Head of caudate nucleus (tissue), 42 donors: ENCODE data around the gene LRP10.
"Not testable (repeated sequence)": the region's sequence is repeated elsewhere in the genome, so short reads cannot be mapped to it uniquely, and the experiment has no call there.

Source experiments
- DNase-seq, 42 donors: peaks; one replicate each; pipeline versions ENCODE4 v3.0.0 to v3.0.0-alpha.2; 2020 to 2021; ENCODE audit warnings: mixed read lengths in 7 of 42
- intact Hi-C: fragments of 100-400 bp; cut with DNase I; formaldehyde crosslinking; loops from one replicate; pipeline ENCODE4 v1.15.0; 2022

LRP10 gene

DNA sequence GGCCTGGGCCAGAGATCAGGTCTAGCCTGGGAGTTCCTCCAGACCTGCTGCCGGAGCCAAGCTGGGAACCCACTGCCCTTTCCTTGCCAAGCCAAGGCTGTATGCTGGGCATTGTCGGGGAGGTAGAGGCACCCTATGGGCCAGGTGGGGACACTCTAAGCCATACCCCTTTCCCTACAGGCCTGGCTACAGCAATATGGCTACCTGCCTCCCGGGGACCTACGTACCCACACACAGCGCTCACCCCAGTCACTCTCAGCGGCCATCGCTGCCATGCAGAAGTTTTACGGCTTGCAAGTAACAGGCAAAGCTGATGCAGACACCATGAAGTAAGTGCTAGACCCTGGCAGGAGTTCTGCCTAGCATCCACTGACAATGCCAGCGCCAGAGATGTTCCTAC is 30.2 kb upstream of the LRP10 start:
- no peak for DNase-seq
- intact Hi-C loops = no loop called here

DNA sequence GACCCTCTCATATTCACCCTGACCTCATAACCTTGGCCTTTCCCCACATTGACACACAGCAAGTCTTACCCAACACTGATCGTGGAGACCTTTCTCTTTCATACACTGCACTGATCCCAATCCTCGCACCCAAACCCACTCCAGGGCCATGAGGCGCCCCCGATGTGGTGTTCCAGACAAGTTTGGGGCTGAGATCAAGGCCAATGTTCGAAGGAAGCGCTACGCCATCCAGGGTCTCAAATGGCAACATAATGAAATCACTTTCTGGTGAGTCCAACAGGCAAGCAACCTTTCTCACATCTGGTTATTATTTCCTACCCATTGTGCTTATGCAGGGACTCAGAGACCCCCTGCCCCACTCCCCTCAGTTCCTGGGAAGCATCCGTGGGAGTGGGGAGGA is 29.8 kb upstream of the LRP10 start:
- intact Hi-C loops = no loop called here
- no peak for DNase-seq

DNA sequence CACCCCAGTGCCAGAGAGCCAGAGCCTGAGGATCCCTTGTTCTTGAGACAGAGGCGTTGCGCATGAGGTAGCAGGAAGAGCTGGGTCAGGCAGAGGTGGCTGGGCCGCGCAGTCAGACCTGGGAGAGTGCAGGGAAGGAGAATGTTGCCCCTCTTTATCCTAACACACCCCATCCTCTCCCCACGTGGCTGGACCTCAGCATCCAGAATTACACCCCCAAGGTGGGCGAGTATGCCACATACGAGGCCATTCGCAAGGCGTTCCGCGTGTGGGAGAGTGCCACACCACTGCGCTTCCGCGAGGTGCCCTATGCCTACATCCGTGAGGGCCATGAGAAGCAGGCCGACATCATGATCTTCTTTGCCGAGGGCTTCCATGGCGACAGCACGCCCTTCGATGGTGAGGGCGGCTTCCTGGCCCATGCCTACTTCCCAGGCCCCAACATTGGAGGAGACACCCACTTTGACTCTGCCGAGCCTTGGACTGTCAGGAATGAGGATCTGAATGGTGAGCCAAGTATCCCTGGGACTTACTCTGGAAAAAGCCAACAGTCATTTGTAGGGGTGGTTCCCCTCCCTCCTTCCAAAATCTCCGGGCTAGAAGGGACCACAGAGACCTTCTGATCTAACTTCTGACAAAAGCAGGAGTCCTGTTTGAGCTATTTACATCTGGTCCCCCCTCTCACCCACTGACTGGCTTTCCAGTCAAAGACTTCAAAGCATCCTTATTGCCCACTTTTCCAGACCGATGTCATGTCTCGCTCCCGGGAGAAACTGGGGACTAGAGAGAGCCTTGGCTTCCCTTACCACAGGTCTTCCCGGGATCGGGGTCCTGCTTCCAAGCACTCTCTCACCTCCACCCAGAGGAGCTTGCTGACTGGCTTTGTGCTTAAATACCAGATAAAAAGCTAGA is 29.1 kb upstream of the LRP10 start:
- no peak for DNase-seq
- intact Hi-C loops = no loop called here

GRCh38 chr14:22843123-22843925 is 28.2 kb upstream of the LRP10 start:
- DNase-seq = no peak
- intact Hi-C loops = no loop called here

DNA sequence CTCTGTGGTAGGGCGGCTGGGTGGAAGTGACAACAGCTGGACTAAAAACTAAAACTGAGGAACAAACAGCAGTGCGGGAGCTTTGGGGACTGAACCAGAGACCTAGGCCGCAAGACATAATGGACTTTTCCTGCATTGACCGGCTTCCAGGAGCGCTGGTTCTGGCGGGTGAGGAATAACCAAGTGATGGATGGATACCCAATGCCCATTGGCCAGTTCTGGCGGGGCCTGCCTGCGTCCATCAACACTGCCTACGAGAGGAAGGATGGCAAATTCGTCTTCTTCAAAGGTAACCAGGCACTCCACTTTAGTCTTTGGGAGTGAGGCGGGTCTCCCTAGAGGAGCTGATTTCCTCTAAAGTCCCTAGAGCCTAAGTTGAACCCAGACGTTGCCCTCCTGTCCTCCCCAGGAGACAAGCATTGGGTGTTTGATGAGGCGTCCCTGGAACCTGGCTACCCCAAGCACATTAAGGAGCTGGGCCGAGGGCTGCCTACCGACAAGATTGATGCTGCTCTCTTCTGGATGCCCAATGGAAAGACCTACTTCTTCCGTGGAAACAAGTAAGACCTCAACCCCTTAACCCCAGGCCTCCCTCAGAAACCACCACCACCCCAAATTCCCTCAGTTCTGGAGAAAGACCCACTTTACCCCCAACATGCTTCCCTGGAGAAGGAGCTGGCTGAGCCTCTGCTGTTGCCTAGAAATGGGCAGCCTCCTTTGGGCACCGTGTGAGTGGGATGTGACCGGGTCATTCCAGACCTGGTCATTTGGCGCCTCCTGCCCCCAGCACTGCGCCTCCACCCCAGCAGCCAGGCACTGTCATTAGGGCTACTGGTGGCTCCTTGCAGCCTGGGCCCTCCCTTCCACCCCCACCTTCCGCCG is 27.1 kb upstream of the LRP10 start:
- no peak for DNase-seq
- intact Hi-C loops = no loop called here

GRCh38 chr14:22845103-22845394 is 26.5 kb upstream of the LRP10 start:
- intact Hi-C loops = no loop called here
- DNase-seq = no peak

DNA sequence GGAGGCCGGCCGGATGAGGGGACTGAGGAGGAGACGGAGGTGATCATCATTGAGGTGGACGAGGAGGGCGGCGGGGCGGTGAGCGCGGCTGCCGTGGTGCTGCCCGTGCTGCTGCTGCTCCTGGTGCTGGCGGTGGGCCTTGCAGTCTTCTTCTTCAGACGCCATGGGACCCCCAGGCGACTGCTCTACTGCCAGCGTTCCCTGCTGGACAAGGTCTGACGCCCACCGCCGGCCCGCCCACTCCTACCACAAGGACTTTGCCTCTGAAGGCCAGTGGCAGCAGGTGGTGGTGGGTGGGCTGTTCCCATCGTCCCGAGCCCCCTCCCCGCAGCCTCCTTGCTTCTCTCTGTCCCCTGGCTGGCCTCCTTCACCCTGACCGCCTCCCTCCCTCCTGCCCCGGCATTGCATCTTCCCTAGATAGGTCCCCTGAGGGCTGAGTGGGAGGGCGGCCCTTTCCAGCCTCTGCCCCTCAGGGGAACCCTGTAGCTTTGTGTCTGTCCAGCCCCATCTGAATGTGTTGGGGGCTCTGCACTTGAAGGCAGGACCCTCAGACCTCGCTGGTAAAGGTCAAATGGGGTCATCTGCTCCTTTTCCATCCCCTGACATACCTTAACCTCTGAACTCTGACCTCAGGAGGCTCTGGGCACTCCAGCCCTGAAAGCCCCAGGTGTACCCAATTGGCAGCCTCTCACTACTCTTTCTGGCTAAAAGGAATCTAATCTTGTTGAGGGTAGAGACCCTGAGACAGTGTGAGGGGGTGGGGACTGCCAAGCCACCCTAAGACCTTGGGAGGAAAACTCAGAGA is 25.5 kb upstream of the LRP10 start:
- intact Hi-C loops = no loop called here
- DNase-seq = no peak

- intact Hi-C loops = no loop called here
- no peak for DNase-seq
Observed at GRCh38 chr14:22846811-22847307, 24.7 kb upstream of the LRP10 start.

DNA sequence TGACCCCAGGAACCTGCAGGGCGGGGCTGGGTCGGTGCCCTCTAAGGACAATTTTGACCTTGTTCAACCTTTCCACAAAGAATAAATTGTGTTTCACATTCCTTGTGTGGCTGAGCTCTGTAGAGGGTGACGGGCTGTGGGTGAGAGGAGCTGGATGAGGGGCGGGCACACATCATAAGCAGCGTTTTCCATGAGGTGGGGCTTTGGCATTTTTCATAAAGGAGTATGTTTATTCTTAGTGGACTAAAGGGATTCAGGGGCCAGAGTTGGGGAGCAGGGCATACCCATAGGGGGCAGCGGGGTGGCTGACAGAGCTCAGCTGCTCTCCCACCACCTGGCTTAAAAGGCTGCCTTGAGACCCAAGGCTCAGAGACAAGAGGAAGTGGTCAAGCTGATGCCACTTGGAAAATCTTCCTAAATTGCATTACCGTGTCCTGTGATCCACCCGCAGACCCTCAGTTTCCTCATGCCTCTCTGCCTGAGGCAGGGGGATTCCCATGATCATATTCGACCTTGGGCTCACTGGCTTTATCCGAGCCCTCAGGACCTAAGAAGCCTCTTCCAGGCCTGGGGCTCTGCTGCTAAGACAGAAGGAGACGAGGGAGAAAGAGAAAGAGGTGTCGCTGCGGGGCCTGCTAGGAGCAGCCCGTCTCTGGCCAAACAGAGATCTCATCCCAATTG is 23.7 kb upstream of the LRP10 start:
- intact Hi-C loops = no loop called here
- DNase-seq = no peak

DNA sequence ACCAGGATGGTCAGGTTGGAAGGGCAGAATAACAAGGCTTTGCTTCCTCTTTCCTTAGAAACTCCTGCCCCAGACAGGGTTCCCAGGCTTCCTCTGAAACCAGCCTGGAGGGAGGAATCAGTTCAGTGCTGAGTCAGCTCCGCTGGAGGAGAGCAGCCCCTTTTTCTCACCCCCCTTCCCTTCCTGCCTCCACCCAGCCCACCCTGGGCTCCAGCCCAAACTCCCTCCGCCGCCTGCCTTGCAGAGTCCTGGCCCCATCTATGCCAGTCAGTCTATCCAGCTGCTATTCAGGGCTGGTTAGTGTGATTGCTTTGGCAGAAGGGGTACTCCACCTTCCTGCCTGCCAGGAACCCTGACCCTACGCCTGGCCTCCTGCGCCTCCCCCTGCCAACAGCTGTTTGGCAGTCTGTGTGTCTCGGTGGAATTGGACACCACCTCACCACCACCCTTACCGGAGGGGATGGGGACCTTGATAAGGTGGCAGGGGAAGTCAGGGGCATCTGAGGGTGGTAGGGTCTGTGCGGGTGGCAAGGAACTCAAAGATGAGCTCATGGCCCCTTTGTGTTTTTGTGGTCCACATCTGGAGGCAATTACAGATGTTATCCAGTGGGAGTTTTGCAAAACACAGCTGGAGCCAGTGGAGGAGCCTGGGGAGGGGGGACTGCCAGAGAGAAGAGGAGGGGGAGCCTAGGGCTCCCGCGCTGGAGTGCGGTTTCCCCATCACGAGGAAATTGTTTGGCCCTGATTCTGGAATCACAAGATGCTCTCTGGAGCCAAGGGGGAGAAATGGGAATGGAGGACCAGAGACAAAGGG is 23.0 kb upstream of the LRP10 start:
- intact Hi-C loops = no loop called here

GRCh38 chr14:22849212-22849819 is 22.2 kb upstream of the LRP10 start:
- intact Hi-C loops = no loop called here
- peak in 20 of 42 donors; percentile 19 to 68 (median 40) for DNase-seq

More for the DNA sequence above, 23.0 kb upstream of the LRP10 start:
- DNase-seq = peak in 10 of 42 donors; percentile 19 to 67 (median 38)

DNA sequence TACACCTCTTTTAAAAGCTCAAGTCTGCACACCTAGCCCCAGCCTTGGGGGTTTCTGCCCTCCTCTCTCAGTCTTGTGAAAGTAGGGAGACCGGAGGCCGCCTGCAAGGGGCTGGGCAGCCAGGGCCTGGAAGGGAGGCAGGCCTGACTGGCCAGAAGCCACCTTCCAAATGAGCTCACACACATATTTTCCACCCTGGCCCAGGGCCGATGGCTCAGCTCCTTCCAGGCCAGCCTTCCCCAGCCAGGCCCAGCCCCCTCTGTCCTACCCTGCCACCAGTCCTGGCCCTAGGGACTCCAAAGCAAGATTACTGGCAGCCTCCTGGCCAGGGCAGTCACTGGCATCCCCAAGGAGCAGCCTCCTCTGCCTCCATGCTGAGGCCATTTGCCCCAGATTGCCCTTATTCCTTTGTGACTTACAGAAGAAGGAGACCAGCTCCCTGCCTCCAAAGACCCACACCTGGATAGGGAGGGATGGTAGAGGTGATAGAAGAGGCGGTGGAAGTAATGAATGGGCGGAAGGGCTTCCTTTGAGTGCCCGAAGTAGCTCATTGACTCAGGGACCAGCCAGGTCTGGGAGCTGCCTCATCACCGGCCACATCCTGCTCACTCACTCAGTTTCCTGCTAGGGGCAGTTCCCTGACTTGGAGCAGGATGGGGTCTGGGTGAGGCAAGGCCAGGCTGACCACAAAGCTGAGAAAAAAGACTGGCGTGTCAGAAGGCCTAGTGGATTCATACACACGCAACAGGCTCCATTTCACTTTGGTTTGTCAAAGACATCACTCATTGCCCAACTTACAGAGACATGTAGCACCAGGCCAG is 20.4 kb upstream of the LRP10 start:
- DNase-seq = peak in 36 of 42 donors; percentile 29 to 85 (median 68)
- intact Hi-C loops = loop anchor here (2.0 to 10.0 kb wide), 2 partner anchors 28 to 266 kb away; partner anchors contain the start of gene DAD1

GRCh38 chr14:22852178-22852577 is 19.4 kb upstream of the LRP10 start:
- not testable (repeated sequence) for DNase-seq
- intact Hi-C loops = loop anchor here (10.0 kb wide), 1 partner anchor 267 kb away; the partner anchor contains the start of gene DAD1

- DNase-seq = no peak
- intact Hi-C loops = loop anchor here (10.0 kb wide), 1 partner anchor 268 kb away; the partner anchor contains the start of gene DAD1
Observed at GRCh38 chr14:22852599-22852939, 19.0 kb upstream of the LRP10 start.

- intact Hi-C loops = loop anchor here (10.0 kb wide), 1 partner anchor 268 kb away; the partner anchor contains the start of gene DAD1
- peak; percentile 69 to 97 (median 90) for DNase-seq
Observed at GRCh38 chr14:22852940-22853767, 18.4 kb upstream of the LRP10 start.
